Stomach (tissue), 4 donors: ENCODE measurements around the gene ANKRD28.

Experiments used
- EP300 ChIP-seq: sonication (generic); formaldehyde crosslinking; IDR thresholded peaks from one replicate; pipeline ENCODE4 v1.6.1; 2017; ENCODE audit warnings: antibody characterized with exemption
- POLR2AphosphoS5 ChIP-seq, 3 donors: sonication (generic); formaldehyde crosslinking; IDR thresholded peaks; one replicate each; pipeline ENCODE4 v1.6.1; 2016; ENCODE audit warnings: antibody characterized with exemption in 3 of 3

- TF ChIP-seq EP300 (no peak), POLR2AphosphoS5 (IDR thresholded peaks at IDR 0.05) (no peak)
Observed at GRCh38 chr3:15810702-15811101, 12.9 kb upstream of the ANKRD28 start.
